ENCODE results near the gene ATP2B2. TPM values are rescaled to one million over a fixed set of nuclear protein-coding genes. Genes with fewer than 3 reads are reported as not detected.

ATP2B2 gene
- total and polyA plus RNA-seq, 2 donors (not counting 1 experiment from before 2014, with no cell fraction given) = not detected

GRCh38 chr3:10450494-10451440, 54.6 kb downstream of the ATP2B2 start:
- intact Hi-C loops (cut with micrococcal nuclease) = no loop called here
- H3K9ac ChIP-seq (ENCODE audit: low read length) = no peak overlapping the region
- no peaks in the 10 kb centered on the region for H3K4me1 Mint-ChIP-seq
- peaks cover 0 to 15% (median 0%) of the 10 kb centered on the region in 4 experiments for H3K27me3 ChIP-seq (replicated peaks in 1 of 4; ENCODE audit: control extremely low read depth in 1 of 4, control insufficient read depth in 3 of 4, insufficient read depth in 4 of 4, low read length in 3 of 4)
- TF ChIP-seq CTCF (IDR thresholded peaks at IDR 0.05) (no peak), EZH2 (IDR thresholded peaks at IDR 0.05; ENCODE audit: borderline replicate concordance, insufficient read depth, low read depth, low read length, poor library complexity, severe bottlenecking) (no peak)
- no peak overlapping the region for H3K4me3 Mint-ChIP-seq
- H3K9me3 ChIP-seq (ENCODE audit: control extremely low read depth in 1 of 3, control insufficient read depth in 2 of 3, insufficient read depth in 1 of 3, low read length in 2 of 3) = no peaks in the 10 kb centered on the region
- H3K27ac ChIP-seq (ENCODE audit: low read length in 2 of 2) = no peak overlapping the region
- no peak for DNase-seq
- ChIA-PET CTCF (no interaction called here), POLR2A (interaction anchor here (0.7 kb wide), 1 partner anchor 40 kb away, joined by 4 read pairs; no protein-coding TSS in a partner anchor)
- H3K36me3 ChIP-seq (replicated peaks in 1 of 2; ENCODE audit: control extremely low read depth in 1 of 2, control insufficient read depth in 1 of 2, extremely low read depth in 1 of 2, insufficient read depth in 2 of 2, low read length in 1 of 2) = no peaks in the 10 kb centered on the region
- H2AFZ ChIP-seq (ENCODE audit: insufficient read depth, low read depth, low read length, poor library complexity, severe bottlenecking) = no peak overlapping the region
- no peaks in the 10 kb centered on the region for H3K79me2 ChIP-seq (ENCODE audit: control insufficient read depth, insufficient read depth, low read length)
- H3K4me3 ChIP-seq (ENCODE audit: control extremely low read depth in 1 of 5, extremely low read depth in 1 of 5, insufficient read depth in 1 of 5, low read depth in 2 of 5, low read length in 4 of 5) = no peak overlapping the region
- peaks cover 9% of the 10 kb centered on the region for H3K27me3 Mint-ChIP-seq
- H3K9me3 Mint-ChIP-seq (ENCODE audit: insufficient read depth) = no peaks in the 10 kb centered on the region
- no peak overlapping the region for H3K4me2 ChIP-seq (replicated peaks; ENCODE audit: low read depth, low read length, poor library complexity, severe bottlenecking)
- H3K4me1 ChIP-seq (ENCODE audit: control insufficient read depth in 2 of 2, insufficient read depth in 2 of 2, low read length in 2 of 2) = no peaks in the 10 kb centered on the region
- H4K20me1 ChIP-seq (ENCODE audit: control insufficient read depth, insufficient read depth, low read length, poor library complexity, severe bottlenecking) = no peaks in the 10 kb centered on the region
- WGBS (ENCODE audit: insufficient coverage) = 56% methylated on average over 10 of the region's 22 CpGs
- no peak for ATAC-seq (ENCODE audit: low read depth)
- H3K27ac Mint-ChIP-seq = no peak overlapping the region

GRCh38 chr3:10449436-10449835, 56.0 kb downstream of the ATP2B2 start:
- no peaks in the 10 kb centered on the region for H3K9me3 ChIP-seq (ENCODE audit: control extremely low read depth in 1 of 3, control insufficient read depth in 2 of 3, insufficient read depth in 1 of 3, low read length in 2 of 3)
- intact Hi-C loops (cut with micrococcal nuclease) = no loop called here
- no peak for ATAC-seq (ENCODE audit: low read depth)

More at GRCh38 chr3:10449436-10449835, 56.0 kb downstream of the ATP2B2 start:
- no peaks in the 10 kb centered on the region for H3K4me1 ChIP-seq (ENCODE audit: control insufficient read depth in 2 of 2, insufficient read depth in 2 of 2, low read length in 2 of 2)
- Mint-ChIP-seq H3K27me3 (peaks cover 9% of the 10 kb centered on the region), H3K4me3 (no peak overlapping the region), H3K4me1 (peaks cover 4% of the 10 kb centered on the region), H3K27ac (no peak overlapping the region), H3K9me3 (ENCODE audit: insufficient read depth) (no peaks in the 10 kb centered on the region)
- 90% methylated on average over 18 of the region's 18 CpGs for WGBS (ENCODE audit: insufficient coverage)
- ChIA-PET CTCF (no interaction called here), POLR2A (no interaction called here)
- H3K36me3 ChIP-seq (replicated peaks in 1 of 2; ENCODE audit: control extremely low read depth in 1 of 2, control insufficient read depth in 1 of 2, extremely low read depth in 1 of 2, insufficient read depth in 2 of 2, low read length in 1 of 2) = no peaks in the 10 kb centered on the region
- H3K27ac ChIP-seq (ENCODE audit: low read length in 2 of 2) = no peak overlapping the region
- H3K4me2 ChIP-seq (replicated peaks; ENCODE audit: low read depth, low read length, poor library complexity, severe bottlenecking) = no peak overlapping the region
- H3K4me3 ChIP-seq (ENCODE audit: control extremely low read depth in 1 of 5, extremely low read depth in 1 of 5, insufficient read depth in 1 of 5, low read depth in 2 of 5, low read length in 4 of 5) = no peak overlapping the region
- TF ChIP-seq CTCF (IDR thresholded peaks at IDR 0.05) (no peak), EZH2 (IDR thresholded peaks at IDR 0.05; ENCODE audit: borderline replicate concordance, insufficient read depth, low read depth, low read length, poor library complexity, severe bottlenecking) (no peak)
- no peaks in the 10 kb centered on the region for H4K20me1 ChIP-seq (ENCODE audit: control insufficient read depth, insufficient read depth, low read length, poor library complexity, severe bottlenecking)
- H3K9ac ChIP-seq (ENCODE audit: low read length) = no peak overlapping the region
- DNase-seq = no peak
- H2AFZ ChIP-seq (ENCODE audit: insufficient read depth, low read depth, low read length, poor library complexity, severe bottlenecking) = no peak overlapping the region
- H3K27me3 ChIP-seq (replicated peaks in 1 of 4; ENCODE audit: control extremely low read depth in 1 of 4, control insufficient read depth in 3 of 4, insufficient read depth in 4 of 4, low read length in 3 of 4) = peaks cover 0 to 15% (median 0%) of the 10 kb centered on the region in 4 experiments
- H3K79me2 ChIP-seq (ENCODE audit: control insufficient read depth, insufficient read depth, low read length) = no peaks in the 10 kb centered on the region

All from B cell (primary cell).